ENCODE data around the gene SEL1L2.
"Not testable (repeated sequence)": the region's sequence is repeated elsewhere in the genome, so short reads cannot be mapped to it uniquely, and the experiment has no call there.

SEL1L2 gene, protein sequence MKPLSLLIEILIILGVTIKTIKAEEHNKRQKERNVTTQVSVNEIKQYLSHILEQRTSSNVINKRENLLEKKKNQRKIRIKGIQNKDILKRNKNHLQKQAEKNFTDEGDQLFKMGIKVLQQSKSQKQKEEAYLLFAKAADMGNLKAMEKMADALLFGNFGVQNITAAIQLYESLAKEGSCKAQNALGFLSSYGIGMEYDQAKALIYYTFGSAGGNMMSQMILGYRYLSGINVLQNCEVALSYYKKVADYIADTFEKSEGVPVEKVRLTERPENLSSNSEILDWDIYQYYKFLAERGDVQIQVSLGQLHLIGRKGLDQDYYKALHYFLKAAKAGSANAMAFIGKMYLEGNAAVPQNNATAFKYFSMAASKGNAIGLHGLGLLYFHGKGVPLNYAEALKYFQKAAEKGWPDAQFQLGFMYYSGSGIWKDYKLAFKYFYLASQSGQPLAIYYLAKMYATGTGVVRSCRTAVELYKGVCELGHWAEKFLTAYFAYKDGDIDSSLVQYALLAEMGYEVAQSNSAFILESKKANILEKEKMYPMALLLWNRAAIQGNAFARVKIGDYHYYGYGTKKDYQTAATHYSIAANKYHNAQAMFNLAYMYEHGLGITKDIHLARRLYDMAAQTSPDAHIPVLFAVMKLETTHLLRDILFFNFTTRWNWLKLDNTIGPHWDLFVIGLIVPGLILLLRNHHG

DNA sequence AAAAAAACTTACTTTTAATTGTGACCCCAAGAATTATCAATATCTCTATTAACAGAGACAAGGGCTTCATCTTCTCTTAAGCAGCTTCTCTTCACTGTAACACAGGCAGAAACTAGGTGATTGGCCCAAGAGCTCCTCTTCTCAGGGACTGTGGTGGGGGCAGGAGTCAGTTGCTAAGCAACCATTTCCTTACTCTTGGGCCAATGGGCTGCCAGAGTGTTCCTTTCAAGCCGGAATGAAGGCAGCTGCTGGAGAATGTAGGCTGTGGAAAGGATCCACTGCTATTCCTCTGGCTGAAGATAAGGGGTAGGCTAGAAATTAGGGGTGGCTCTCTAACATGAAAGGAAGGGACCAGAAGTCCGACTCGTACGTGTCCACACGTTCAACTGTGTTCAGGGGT, at the start of gene SEL1L2:
TSS of gene SEL1L2 (minus strand) at position 150 of the 400 bp plus-strand sequence. CDS start at position 70, 80 bp downstream.
- DNase-seq = no peak

DNA sequence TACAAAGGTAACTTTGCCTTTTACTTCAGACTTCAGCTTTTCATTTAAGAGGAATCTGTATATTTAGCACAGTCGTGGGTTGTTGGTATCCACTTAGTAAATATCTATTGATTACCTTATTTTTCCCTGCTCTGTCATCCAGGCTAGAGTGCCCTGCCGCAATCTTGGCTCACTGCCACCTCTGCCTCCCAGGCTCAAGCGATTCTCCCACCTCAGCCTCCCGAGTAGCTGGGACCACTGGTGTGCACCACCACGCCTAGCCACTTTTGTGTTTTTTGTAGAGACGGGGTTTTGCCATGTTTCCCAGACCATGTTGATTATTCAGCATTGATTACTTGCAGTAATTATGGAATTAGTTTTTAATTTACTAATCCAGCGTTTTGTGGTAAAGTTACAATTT, 46.2 kb upstream of the SEL1L2 start:
- no peak for DNase-seq

DNA sequence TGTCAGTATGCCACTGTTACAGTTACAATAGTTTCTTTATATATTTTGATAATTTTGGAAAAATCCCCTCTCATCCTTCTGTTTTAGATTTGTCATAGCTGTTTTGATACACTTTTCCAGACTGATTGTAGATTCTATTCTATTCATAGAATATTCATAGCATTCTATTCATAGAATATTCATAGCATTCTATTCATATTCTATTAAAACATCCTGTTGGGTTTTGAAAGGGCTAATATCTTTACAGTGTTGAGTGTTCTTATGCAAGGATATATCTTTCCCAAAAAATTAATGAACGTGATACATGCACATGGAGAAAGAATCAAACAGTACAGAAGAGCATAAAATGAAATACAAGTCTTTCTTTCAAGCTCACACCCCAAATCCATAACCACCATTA, 42.9 kb upstream of the SEL1L2 start:
- no peak for DNase-seq

DNA sequence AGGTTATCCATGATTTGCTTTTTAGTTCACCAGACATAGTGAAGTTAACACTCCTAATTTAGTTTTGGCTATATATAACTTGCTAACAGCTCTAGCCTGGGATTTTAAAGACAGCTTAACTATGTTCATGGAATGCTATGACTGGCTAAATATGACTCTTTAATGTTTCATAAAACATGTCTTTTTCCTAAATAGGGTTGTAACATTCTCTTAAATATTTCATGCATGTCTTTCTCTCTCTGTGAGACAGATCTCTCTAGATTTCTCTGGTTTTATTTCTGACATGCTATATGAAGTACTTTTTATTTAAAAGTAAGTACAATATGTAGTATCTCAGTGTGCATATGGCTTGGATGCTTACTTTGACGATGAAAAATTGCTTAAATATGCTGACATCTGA, 40.6 kb upstream of the SEL1L2 start:
- DNase-seq = no peak

DNA sequence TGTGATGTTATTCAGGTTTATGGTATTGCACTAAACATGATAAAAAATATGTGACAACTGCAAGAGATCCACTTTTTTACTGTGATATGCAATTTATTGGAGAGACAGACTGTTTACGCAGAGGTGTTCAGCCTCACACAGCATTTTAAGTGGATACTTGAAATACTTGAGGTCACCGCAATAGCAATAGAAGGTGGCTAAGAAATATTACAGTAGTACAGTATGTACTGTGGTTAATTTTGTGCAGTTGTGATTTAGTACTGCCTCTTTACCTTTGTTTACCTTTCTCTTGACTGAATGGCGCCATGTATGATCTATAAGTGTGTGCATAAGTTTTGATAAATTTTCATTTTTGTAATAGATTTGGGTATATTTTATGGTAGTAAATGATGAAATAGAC, 22.3 kb upstream of the SEL1L2 start:
- no peak for DNase-seq

DNA sequence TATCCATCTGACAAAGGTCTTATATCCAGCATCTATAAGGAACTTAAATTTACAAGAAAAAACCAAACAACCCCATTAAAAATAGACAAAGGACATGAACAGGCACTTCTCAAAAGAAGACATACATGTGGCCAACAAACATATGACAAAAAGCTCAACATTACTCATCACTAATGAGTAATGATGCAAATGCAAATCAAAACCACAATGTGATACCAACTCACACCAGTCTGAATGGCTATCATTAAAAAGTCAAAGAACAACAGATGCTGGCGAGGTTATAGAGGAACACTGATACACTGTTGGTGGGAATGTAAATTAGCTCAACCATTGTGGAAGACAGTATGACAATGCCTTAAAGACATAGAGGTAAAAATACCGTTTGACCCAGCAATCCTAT, 18.8 kb upstream of the SEL1L2 start:
- no peak for DNase-seq

DNA sequence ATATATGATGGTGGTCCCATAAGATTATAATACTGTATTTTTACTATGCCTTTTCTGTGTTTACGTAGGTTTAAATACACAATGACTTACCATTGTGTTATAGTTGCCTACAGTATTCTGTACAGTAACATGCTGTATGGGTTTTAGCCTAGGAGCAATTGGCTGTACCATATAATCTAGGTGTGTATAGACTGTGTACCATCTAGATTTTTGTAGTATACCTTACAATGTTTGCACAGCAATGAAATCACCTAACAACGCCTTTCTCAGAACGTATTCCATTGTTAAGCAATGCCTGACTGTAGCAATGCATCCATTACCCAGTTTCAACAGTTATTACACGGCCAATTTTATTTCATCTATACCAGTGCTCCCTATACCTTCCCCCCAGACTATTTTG, 15.6 kb upstream of the SEL1L2 start:
- no peak for DNase-seq

DNA sequence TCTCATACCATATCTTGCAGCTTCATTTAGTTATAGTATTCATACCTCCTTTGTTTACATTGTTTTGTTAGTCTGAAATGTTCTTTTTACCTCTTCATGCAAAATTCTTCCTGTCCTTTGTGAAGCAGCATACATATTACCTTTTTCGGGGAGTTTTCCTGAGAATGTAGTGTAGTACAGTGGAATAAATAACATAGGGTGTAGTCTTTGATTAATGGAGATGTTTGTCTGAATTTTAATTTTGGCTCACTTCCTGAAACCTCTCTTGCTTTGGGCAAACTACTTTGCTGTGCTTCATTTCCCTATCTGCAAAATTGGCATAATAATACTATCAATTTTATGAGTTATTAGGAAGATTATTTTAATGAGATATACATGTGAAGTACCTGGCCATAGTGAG, 10.5 kb upstream of the SEL1L2 start:
- DNase-seq = no peak

DNA sequence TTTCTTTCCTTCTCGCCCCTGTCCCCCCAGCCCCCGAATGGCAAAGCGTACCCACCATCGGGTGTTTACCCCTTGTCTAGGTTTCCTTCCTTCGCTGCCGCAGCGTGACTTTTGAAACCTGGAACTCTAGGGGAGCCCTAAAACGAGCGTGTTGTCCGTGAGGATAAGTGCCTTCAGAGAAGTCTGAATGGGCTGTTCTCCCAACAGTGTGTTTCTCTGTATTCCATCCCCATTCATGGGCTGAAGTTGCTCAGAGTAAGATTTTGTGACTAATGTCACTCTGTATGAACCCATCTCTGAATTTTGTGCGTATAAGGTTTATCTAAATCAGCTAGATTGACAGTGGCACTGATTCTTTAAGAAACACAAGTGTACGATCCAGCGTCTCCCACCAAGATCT, 5.9 kb upstream of the SEL1L2 start:
- no peak for DNase-seq

DNA sequence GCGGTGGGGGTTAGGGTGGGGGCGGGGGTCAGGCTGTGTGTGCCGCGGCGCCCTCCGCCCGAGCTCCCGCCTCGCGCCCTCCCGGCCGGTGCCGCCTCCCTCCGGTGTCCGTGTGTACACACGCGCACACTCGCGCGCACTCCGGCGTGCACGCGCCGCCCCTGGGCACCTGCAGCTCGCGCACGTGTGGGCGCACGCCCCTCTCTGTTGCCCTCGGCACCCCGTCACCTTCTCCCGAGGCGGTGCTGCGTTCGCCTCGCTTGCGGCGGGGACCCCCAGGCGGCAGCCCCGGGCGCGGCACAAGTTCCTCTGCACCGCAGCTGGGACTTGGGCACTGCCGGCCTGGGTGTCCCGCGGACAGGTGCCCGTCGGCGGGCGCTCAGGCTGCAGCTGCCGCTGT, 5.4 kb upstream of the SEL1L2 start:
- no peak for DNase-seq

DNA sequence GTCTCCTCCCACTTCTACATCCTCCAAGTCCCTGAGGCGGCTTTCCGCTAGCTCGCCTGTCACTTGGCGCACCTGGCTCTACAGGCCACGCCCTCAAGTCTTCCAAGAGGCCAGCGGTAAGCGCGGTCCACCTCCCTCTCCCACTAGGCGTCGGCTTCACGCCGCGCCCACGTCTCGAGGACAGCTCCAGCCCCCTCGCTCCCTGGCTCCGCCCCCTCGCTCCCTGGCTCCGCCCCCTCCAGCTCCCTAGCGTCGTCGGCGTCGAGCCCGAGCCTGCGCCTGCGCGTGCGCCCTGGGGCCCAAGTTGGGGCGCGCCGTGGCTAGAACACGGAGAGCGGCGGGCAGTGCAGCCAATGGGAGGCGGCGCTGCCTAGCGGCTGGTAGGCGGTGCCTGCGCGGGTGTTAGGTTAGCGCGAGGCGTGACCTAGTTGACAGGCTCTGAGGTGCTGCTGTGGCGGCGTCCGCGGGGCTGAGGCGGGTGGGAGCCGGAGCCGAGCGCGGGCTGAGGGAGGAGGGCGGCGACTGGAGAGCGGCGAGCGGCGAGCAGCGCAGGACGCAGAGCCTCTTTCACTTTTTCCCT, 4.8 kb upstream of the SEL1L2 start, which contains the start of gene MACROD2:
TSS of gene MACROD2 (plus strand) at position 431 of the 580 bp plus-strand sequence.
- DNase-seq = peak; percentile 57

DNA sequence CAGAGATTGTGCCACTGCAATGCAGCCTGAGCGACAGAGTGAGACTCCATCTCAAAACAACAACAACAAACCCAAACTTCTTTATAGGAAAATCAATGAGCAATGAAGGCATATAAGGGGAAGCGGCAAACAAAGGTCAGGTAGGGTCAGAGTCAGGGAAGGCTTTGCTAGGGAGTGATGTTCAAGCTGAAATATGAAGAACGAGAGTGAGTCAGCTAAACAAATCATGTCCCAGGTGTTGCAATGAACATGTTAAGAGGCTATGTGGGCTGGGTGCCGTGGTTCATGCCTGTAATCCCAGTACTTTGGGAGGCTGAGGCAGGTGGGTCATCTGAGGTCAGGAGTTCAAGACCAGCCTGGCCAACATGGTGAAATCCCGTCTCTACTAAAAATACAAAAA, 1.5 kb upstream of the SEL1L2 start:
- not testable (repeated sequence) for DNase-seq

DNA sequence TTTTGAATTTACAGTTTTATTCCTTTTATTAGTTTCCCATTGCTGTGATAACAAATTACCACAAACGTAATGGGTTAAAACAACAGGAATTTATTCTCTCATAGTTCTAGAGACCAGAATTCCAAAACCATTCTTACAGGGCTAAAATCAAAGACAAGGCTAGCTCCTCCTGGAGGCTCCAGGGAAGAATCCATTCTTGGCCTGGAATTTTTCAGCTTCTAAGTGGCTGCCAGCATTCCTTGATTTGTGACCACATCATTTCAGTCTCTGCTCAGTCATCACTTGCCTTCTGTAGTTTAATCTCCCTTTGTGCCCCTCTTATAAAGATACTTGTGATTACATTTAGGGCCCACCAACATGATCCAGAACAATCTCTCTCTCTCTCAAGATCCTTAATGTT, 897 bp upstream of the SEL1L2 start:
- no peak for DNase-seq

DNA sequence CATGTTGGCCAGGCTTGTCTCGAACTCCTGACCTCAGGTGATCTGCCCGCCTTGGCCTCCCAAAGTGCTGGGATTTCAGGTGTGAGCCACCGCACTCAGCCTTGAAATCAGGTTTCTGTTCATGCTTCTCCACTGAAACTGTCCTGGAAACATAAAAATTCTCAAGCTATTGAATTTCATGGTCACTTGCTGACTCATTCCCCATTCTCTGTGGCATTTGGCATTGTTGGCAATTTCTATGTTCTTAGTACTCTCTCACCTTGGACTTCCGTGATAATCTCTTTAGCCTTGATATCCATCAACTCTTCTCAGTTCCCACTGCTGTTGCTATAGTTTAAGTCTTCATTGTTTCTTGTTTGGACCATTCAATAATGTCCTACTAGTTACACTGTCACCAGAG, 6.2 kb downstream of the SEL1L2 start:
- DNase-seq = no peak

DNA sequence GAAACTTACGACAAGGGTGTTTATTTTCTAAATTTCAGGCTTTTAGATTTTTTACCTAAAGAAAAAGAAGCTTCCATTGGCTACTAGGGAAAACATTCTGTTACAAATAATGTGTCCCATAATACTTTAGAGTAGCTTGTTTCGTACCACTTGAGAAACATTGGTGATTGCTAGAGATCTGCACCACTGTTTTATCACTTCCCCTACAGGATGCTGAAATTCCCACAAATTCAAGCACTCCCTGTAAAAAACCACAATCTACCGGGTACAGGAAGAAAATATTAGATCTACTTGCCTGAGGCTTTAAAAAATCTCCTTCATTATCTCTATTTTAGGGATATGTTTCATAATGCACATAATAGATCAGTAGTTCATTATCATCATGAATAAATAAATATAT, 29.9 kb downstream of the SEL1L2 start:
- DNase-seq = no peak

DNA sequence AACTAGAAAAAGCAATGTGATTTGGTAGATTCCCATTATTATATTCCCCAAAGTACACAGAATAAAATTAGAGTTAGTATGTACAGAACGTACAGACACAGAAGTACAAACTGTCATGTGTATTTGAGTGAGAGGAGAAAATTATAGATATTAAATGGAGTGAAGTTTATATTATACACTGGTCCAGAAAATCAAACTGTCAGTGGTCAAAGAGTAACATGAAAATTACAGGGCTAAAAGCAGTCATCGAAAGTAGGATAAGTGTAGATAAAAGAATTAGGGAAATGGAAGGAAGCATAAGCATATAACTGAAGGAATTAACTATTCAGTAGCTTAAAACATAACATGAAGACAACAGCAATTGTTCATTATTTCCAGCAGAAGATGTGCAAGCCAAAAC, 30.3 kb downstream of the SEL1L2 start:
- no peak for DNase-seq

DNA sequence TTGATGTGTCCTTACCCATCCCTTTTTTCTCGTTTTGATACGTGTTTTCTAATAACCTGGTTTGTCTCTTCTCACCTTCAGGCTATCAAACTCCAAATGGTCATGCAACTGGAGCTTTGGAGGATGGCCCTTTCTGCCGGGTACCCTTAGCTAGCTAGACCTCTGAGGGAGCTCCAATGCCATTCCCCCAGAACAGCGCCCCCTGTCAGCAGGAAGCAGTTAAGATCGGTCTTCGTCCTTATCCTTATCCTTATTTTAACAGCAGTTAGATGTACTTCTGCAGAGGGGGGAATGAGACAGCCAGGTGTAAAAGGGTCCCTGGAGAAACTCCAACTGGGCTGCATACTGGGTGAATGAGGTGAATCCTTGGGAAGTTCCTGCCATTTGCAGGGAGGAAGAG, 37.2 kb downstream of the SEL1L2 start:
- DNase-seq = no peak

DNA sequence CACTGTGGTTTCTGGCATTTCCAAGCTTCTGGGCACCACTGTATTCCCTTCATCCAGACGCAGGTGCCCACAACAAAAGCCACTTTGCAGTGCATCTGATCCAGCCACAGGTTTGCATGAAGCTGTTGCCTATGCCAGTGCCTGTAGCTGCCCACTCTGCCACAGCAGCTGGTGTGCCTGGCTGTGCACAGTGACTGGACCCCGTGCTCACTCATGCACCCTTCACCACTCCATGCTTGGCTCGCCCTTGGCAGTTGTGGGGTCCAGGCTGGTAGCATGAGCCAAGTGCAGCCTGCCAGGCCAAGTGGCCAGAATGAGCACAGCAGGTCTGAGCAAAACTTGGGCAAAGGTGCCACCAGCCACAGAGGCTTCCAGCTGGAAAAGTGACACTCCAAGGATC, 42.7 kb downstream of the SEL1L2 start:
- no peak for DNase-seq

DNA sequence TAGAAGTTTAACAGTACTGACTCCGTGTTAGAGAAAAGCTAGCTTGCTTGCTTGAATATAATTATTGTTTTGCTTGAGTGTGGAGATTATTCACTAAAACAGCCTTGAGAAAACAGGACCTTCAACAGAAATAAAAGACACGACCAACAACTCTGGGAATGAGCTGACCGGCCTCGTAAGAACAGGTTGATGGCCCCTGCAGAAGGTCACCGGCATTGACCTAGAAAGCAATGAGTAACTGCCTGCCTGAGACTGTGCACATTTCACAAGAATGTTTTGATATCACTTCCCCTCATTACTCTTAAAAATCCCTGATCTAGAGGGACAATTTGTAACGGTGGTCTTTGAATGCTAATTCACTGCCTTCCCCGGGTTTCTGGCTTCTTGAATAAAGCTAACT, 49.4 kb downstream of the SEL1L2 start:
- DNase-seq = no peak

DNA sequence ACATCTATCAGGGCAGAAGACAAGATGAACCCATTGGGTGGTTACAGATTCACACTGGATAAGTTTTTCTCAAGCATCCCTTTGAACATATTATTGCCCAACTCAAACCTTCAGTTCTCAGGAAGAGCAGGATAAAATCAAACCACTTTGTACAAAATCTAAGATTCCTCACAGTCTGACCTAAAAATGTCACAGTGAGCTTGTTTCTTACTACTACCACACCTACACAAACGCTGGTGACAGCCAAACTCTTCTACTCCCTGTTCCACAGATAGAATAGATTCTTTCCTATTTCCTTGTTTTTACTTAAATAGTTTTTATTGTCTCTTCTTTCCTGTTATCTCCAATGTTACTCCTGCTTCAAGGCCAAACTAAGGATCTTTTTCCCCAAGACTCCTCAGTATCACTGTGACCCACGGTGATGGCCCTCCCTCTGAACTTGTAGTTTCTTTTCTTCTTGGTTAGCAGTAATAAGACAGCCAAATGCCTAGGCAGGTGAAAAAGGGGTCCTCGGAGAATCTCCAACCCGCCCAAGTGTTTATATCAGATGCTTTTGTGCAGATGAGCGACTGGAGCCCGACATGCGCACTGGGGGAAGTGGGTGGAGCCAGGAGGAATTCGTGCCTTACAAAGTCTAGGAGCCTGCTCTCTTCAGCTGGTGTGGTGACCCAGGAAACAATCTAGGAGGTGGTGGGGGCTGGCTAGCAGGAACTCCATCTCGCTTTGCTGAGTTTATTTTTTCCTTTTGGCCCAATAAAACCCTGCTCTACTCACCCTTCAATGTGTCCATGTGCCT, 53.4 kb downstream of the SEL1L2 start:
- DNase-seq = no peak

DNA sequence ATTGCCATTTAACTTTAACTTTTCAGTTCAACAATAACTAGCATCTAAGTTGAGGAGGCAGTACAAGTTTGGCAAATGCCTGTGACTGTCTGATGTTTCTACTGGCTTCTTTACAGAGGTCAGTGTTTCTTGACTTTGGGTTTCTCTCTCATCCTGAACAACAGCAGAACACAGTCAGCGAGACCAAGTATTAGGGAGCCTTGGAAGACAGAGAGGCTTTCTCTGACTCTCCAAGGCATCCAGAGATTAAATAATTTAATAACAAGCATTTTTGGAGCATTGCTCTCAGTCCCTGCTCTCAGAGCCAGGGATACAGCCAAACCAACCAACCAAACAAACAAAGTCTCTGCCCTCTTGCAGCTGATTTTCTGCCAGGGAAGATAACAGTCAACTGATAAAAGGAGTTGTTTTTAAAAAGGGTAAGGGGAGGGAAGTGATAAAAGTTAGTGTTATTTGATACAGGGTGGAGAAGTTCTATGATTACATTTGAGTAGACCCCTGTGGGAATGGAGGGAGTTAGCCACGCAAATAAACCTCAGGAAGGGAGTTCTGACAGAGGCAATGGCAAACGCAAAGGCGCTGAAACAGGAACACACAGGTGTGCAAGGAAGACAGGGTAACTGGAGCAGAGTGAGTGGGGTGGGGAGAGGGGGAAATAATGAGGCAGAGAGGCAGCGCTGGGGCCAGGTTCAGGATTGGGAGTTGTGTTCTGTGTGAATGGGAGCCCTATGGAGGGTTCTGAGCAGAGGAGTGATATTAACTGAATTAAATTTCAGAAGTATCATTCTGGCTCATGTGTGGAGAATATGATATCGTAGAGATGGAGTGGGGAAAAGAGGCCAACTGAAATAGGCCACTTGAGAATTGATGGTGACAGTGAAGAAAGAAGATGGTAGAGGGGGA, 55.2 kb downstream of the SEL1L2 start:
- no peak for DNase-seq

DNA sequence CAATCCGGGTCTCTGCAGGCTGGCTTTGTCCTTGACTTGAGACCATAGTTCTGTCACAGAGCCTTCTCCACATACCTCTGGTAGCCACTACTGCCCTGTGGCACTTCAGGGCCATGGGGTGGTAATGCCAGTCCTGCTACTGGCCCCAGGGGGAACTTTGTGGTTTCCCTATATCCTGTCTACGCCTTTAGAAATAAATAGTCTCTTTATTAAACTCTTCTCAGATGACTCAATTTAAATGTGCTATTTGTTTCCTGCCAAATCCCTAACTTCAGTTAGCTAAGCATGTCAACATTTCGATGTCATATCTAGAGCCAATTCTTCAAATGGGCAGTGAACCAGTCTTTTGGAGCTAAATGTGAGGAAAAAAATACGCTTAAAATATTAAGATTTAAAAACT, 60.1 kb downstream of the SEL1L2 start:
- no peak for DNase-seq

Data from activated CD8-positive, alpha-beta memory T cell treated with anti-CD3 and anti-CD28 coated beads for 24 hours (primary cell).